Esophagus squamous epithelium (tissue), 5 donors: ENCODE data around the gene GPD1. TPM values are rescaled to one million over a fixed set of nuclear protein-coding genes. Genes with fewer than 3 reads are reported as not detected.

Source experiments
- DNase-seq: peaks from one replicate; lab custom pipeline; 2025; lab: John Stamatoyannopoulos, UW
- H3K27ac ChIP-seq, 4 donors: fragments of 200-600 bp; sonication (generic); one replicate each; pipeline ENCODE4 v1.5.1; 2016 to 2019; ENCODE audit warnings: mild to moderate bottlenecking in 1 of 4
- H3K27me3 ChIP-seq, 4 donors: fragments of 200-600 bp; sonication (generic); 1 replicate in 3 of 4; 2 replicates in 1 of 4; pipeline versions ENCODE4 v1.5.1 to v1.6.0; 2017 to 2021; ENCODE audit warnings: antibody characterized with exemption in 1 of 4
- H3K36me3 ChIP-seq, 3 donors: fragments of 200-600 bp; sonication (generic); one replicate each; pipeline ENCODE4 v1.5.1; 2016 to 2019
- H3K4me1 ChIP-seq, 3 donors: fragments of 200-600 bp; sonication (generic); one replicate each; pipeline ENCODE4 v1.5.1; 2017 to 2019
- H3K4me3 ChIP-seq, 4 donors: fragments of 200-600 bp; sonication (generic); 1 replicate in 3 of 4; 2 replicates in 1 of 4; pipeline ENCODE4 v1.5.1; 2016 to 2019; ENCODE audit warnings: mild to moderate bottlenecking in 2 of 4, moderate library complexity in 1 of 4
- H3K9me3 ChIP-seq, 3 donors: fragments of 200-600 bp; sonication (generic); one replicate each; pipeline ENCODE4 v1.5.1; 2016 to 2019
- POLR2A ChIP-seq, 4 donors: fragments of 450-650 bp; IDR thresholded peaks; one replicate each; pipeline ENCODE4 v1.6.1; 2017; ENCODE audit warnings: antibody characterized with exemption in 4 of 4, mild to moderate bottlenecking in 4 of 4, moderate library complexity in 3 of 4
- WGBS, 2 donors: methylation state at CpG; one replicate each; pipeline ENCODE4 v1.1.5; 2018; 5-methylcytosine and 5-hydroxymethylcytosine counted together
- intact Hi-C: fragments of 100-400 bp; cut with DNase I; formaldehyde crosslinking; loops from one replicate; pipeline ENCODE4 v1.15.0; 2022
- total RNA-seq, 4 donors: library from RNA; depleted of rRNA; stranded (reverse); fragments of >200 nt; gene quantifications; one replicate each; pipeline ENCODE4 v1.1.0, GENCODE V29; 2016
- TF ChIP-seq, protein P1 (sequence below), 6 experiments: fragments of 450-650 bp in 4 of 6; fragments of 200-600 bp in 2 of 6; sonication (generic) in 2 of 6; IDR thresholded peaks; one replicate each; pipeline ENCODE4 v1.5.1; 2016 to 2019; ENCODE audit warnings: antibody characterized with exemption in 6 of 6, mild to moderate bottlenecking in 4 of 6, moderate library complexity in 4 of 6
- donor health status: DM: yes; HTN: yes; CAD: no.

Gene GPD1
- total RNA-seq, 4 donors from 2014 or later, result 0.38 to 0.53 (median 0.44) TPM; not detected in 1

DNA sequence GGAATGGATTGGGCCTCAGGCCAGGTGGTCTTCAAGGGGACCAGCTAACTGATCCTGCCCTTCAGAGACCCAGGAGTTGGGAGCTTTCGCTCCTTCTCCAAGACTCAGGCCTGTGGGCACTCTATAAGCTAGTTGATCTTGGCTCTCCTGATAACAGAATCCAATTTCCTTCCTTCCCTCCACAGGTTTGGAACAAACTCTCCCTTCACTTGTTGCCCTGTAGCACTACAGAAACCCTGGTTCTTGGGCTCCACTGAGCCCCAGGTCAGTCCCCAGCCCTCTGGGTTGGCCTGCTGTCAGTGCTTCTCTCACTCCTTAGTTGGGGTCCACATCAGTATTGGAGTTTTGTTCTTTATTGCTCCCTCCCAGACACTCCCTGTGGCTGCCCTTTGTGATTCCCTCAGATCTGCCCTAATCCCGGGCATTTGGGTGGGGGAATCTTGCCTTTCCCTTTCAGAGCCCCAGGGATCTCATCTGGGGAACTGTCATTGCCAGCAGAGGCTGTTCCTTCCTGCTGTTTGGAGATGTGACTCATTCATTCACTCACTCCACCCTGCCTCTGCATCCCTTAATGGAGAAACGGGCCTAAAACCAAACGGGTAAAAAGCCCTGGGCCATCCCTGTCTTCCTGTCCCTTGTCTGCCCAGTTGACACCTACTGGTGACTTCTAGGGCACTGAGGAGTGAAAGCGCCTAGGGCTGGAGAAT is 4.4 kb upstream of the GPD1 start:
- Histone ChIP-seq H3K36me3 (peaks cover 39 to 73% (median 44%) of the 10 kb centered on the region in 3 donors), H3K4me3 (no peak overlapping the region), H3K27ac (peak overlapping the region in 2 of 4 donors; percentile 17 to 36), H3K9me3 (no peaks in the 10 kb centered on the region), H3K27me3 (no peaks in the 10 kb centered on the region), H3K4me1 (peaks cover 16 to 25% (median 20%) of the 10 kb centered on the region in 3 donors)
- TF ChIP-seq POLR2A (IDR thresholded peaks at IDR 0.05), result no peak
- no peak for DNase-seq
- WGBS, 2 donors, result 33 to 43% methylated on average over 3 to 5 of the region's 5 CpGs
- intact Hi-C loops, result no loop called here

DNA sequence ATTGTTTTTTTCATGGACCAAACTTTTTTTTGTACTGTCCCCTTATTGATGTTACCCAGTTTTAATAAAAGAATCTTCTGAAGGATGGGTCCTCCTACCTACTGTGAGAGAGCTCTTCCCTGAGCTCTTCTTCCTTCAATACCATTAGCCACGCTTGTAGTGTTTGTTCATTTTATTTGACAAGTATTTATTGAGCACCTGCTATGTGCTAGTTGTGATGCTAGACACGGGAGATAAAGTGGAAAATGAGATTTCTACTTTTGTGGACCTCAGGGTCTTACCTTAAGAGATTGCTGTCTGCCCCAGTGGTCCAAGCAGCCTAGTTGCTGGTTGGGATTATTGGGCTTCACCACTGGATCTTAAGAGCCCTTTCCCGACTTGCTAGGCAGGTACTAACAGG is 3.2 kb upstream of the GPD1 start:
- Histone ChIP-seq H3K9me3 (no peaks in the 10 kb centered on the region), H3K4me1 (peaks cover 17 to 36% (median 20%) of the 10 kb centered on the region in 3 donors), H3K27me3 (no peaks in the 10 kb centered on the region), H3K36me3 (peaks cover 30 to 62% (median 33%) of the 10 kb centered on the region in 3 donors), H3K27ac (no peak overlapping the region), H3K4me3 (no peak overlapping the region)
- intact Hi-C loops, result no loop called here
- WGBS, 2 donors, result 64 to 72% methylated on average over 3 of the region's 3 CpGs
- TF ChIP-seq POLR2A (IDR thresholded peaks at IDR 0.05), result no peak
- TF ChIP-seq, protein P1, sequence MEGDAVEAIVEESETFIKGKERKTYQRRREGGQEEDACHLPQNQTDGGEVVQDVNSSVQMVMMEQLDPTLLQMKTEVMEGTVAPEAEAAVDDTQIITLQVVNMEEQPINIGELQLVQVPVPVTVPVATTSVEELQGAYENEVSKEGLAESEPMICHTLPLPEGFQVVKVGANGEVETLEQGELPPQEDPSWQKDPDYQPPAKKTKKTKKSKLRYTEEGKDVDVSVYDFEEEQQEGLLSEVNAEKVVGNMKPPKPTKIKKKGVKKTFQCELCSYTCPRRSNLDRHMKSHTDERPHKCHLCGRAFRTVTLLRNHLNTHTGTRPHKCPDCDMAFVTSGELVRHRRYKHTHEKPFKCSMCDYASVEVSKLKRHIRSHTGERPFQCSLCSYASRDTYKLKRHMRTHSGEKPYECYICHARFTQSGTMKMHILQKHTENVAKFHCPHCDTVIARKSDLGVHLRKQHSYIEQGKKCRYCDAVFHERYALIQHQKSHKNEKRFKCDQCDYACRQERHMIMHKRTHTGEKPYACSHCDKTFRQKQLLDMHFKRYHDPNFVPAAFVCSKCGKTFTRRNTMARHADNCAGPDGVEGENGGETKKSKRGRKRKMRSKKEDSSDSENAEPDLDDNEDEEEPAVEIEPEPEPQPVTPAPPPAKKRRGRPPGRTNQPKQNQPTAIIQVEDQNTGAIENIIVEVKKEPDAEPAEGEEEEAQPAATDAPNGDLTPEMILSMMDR (IDR thresholded peaks at IDR 0.05), result no peak
- no peak for DNase-seq

- TF ChIP-seq, protein P1 (IDR thresholded peaks at IDR 0.05), result peak in 4 of 6 experiments; percentile 37 to 43 (median 40)
- no peak for TF ChIP-seq POLR2A (IDR thresholded peaks at IDR 0.05)
- no peak overlapping the region for H3K4me3 ChIP-seq
- peaks cover 17 to 36% (median 20%) of the 10 kb centered on the region in 3 donors for H3K4me1 ChIP-seq
- peaks cover 23 to 51% (median 24%) of the 10 kb centered on the region in 3 donors for H3K36me3 ChIP-seq
- intact Hi-C loops, result no loop called here
- 73 to 77% methylated on average over 3 of the region's 3 CpGs for WGBS, 2 donors
- DNase-seq, result no peak
- no peak overlapping the region for H3K27ac ChIP-seq
- no peaks in the 10 kb centered on the region for H3K27me3 ChIP-seq
- no peaks in the 10 kb centered on the region for H3K9me3 ChIP-seq
Measured at GRCh38 chr12:50101663-50102062, 2.1 kb upstream of the GPD1 start.

DNA sequence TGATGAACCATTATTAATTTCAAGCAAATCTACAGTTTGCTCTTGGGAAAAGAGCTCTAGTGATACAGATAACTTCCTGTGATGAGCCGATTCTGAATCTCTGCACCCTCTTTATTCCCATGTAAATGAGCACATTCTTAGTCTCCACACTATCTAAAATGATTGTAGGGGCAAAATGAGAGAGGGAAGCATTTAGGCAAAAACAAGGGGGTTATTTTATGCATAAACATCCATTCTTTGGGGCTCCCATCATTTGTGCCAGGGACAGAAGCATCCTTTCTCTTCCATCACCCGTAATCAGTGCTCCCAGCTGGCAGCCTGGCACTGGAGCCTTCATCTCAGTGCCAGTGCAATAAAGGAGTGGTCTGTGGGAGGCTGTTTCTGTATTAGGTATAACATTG is 1.7 kb upstream of the GPD1 start:
- no peak overlapping the region for H3K27ac ChIP-seq
- intact Hi-C loops, result no loop called here
- H3K4me1 ChIP-seq, result peaks cover 17 to 36% (median 20%) of the 10 kb centered on the region in 3 donors
- no peaks in the 10 kb centered on the region for H3K9me3 ChIP-seq
- H3K4me3 ChIP-seq, result no peak overlapping the region
- H3K27me3 ChIP-seq, result no peaks in the 10 kb centered on the region
- H3K36me3 ChIP-seq, result peaks cover 19 to 46% (median 20%) of the 10 kb centered on the region in 3 donors
- 78 to 85% methylated on average over 2 of the region's 2 CpGs for WGBS, 2 donors
- no peak for DNase-seq
- TF ChIP-seq, protein P1 (IDR thresholded peaks at IDR 0.05), result no peak
- TF ChIP-seq POLR2A (IDR thresholded peaks at IDR 0.05), result no peak

- H3K4me3 ChIP-seq, result no peak overlapping the region
- H3K27ac ChIP-seq, result no peak overlapping the region
- peaks cover 17 to 36% (median 20%) of the 10 kb centered on the region in 3 donors for H3K4me1 ChIP-seq
- intact Hi-C loops, result no loop called here
- DNase-seq, result no peak
- H3K27me3 ChIP-seq, result no peaks in the 10 kb centered on the region
- peaks cover 14 to 39% (median 16%) of the 10 kb centered on the region in 3 donors for H3K36me3 ChIP-seq
- TF ChIP-seq, protein P1 (IDR thresholded peaks at IDR 0.05), result no peak
- TF ChIP-seq POLR2A (IDR thresholded peaks at IDR 0.05), result no peak
- H3K9me3 ChIP-seq, result no peaks in the 10 kb centered on the region
- 75 to 79% methylated on average over 4 to 7 of the region's 8 CpGs for WGBS, 2 donors
Measured at GRCh38 chr12:50102646-50103309, 1.0 kb upstream of the GPD1 start.
